GM10248 (cell line): ENCODE results near the gene TMEM87B.
"Not testable (repeated sequence)": the region's sequence is repeated elsewhere in the genome, so short reads cannot be mapped to it uniquely, and the experiment has no call there.

Experiments
- CTCF ChIA-PET: fragments of 300-600 bp; sonication (Branson Sonifier 250); formaldehyde crosslinking; extraction: SDS; loops from one replicate; lab custom pipeline; 2021; ENCODE audit warnings: antibody characterized with exemption; lab: Yijun Ruan, JAX
- POLR2A ChIA-PET: fragments of 350-650 bp; sonication (Branson Sonifier 250); formaldehyde crosslinking; extraction: SDS; loops from one replicate; lab custom pipeline; 2020; ENCODE audit warnings: antibody characterized with exemption; lab: Yijun Ruan, JAX
- DNase-seq: peaks from one replicate; pipeline ENCODE4 v3.0.0; 2012; ENCODE audit errors: extremely low spot score
- TF ChIP-seq, protein P1 (sequence below): IDR thresholded peaks from 2 replicates; pipeline ENCODE4 v1.5.1; 2012; ENCODE audit warnings: mild to moderate bottlenecking, low read depth; ENCODE audit errors: extremely low read depth, missing control alignments, control extremely low read depth

Gene TMEM87B

GRCh38 chr2:112035786-112036185, 19.3 kb upstream of the TMEM87B start:
- TF ChIP-seq, protein P1, sequence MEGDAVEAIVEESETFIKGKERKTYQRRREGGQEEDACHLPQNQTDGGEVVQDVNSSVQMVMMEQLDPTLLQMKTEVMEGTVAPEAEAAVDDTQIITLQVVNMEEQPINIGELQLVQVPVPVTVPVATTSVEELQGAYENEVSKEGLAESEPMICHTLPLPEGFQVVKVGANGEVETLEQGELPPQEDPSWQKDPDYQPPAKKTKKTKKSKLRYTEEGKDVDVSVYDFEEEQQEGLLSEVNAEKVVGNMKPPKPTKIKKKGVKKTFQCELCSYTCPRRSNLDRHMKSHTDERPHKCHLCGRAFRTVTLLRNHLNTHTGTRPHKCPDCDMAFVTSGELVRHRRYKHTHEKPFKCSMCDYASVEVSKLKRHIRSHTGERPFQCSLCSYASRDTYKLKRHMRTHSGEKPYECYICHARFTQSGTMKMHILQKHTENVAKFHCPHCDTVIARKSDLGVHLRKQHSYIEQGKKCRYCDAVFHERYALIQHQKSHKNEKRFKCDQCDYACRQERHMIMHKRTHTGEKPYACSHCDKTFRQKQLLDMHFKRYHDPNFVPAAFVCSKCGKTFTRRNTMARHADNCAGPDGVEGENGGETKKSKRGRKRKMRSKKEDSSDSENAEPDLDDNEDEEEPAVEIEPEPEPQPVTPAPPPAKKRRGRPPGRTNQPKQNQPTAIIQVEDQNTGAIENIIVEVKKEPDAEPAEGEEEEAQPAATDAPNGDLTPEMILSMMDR = no peak
- DNase-seq = no peak
- ChIA-PET CTCF (no interaction called here), POLR2A (no interaction called here)

- POLR2A ChIA-PET, DNase-seq: not testable (repeated sequence)
- CTCF ChIA-PET = interaction anchor here (0.7 kb wide), 1 partner anchor 11 kb away, joined by 3 read pairs; no protein-coding TSS in a partner anchor
Measured at GRCh38 chr2:112039556-112039955, 15.5 kb upstream of the TMEM87B start.

DNA sequence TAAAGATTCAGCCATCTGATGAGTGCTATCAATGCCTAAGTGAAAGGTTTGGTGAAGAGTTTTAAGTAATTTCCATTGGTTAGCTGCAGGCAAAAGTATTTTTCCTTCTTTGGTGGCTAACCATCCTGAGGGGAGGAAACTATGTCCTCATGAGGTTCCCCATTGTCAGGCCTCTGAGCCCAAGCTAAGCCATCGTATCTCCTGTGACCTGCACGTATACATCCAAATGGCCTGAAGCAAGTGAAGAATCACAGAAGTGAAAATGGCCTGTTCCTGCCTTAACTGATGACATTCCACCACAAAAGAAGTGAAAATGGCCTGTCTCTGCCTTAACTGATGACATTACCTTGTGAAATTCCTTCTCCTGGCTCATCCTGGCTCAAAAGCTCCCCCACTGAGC, 15.0 kb upstream of the TMEM87B start:
- POLR2A ChIA-PET, DNase-seq: not testable (repeated sequence)
- CTCF ChIA-PET = interaction anchor here (0.7 kb wide), 1 partner anchor 11 kb away, joined by 3 read pairs; no protein-coding TSS in a partner anchor

GRCh38 chr2:112041460-112041859, 13.6 kb upstream of the TMEM87B start:
- DNase-seq, POLR2A ChIA-PET, CTCF ChIA-PET: not testable (repeated sequence)

GRCh38 chr2:112045446-112046014, 9.5 kb upstream of the TMEM87B start:
- DNase-seq = no peak
- ChIA-PET CTCF (interaction anchor here (0.8 to 1.5 kb wide), 2 partner anchors 13 kb away, joined by 3 read pairs; no protein-coding TSS in a partner anchor), POLR2A (no interaction called here)
- TF ChIP-seq, protein P1 = no peak

GRCh38 chr2:112046231-112046630, 8.8 kb upstream of the TMEM87B start:
- ChIA-PET POLR2A (no interaction called here), CTCF (interaction anchor here (4.4 kb wide), 1 partner anchor 159 kb away, joined by 28 read pairs; no protein-coding TSS in a partner anchor)
- DNase-seq = no peak
- TF ChIP-seq, protein P1 = no peak

GRCh38 chr2:112047537-112048235, 7.4 kb upstream of the TMEM87B start:
- POLR2A ChIA-PET = no interaction called here
- no peak for DNase-seq
- TF ChIP-seq, protein P1 = no peak
- CTCF ChIA-PET = interaction anchor here (1.0 to 4.4 kb wide), 9 partner anchors 10 to 432 kb away, joined by 3 to 28 read pairs (median 3); no protein-coding TSS in a partner anchor

DNA sequence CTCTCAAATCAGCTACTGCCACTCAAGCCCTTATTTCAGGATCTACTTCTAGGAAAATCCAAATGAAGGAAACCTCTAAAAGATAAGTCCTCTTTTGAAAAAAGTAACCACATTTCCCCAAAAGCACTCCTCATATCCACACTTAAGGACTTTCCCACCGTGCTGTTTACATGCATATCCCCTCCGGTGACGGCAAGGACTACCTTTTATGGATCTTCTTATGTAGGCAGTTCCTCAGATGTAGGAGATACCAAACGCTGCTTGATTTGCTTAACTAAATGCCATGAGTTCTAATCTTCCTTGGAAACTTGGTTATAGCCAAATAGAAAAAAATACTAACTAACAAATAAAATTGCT, 6.9 kb upstream of the TMEM87B start:
- no peak for DNase-seq
- POLR2A ChIA-PET = no interaction called here
- TF ChIP-seq, protein P1 = no peak
- CTCF ChIA-PET = interaction anchor here (1.0 to 4.4 kb wide), 8 partner anchors 10 to 432 kb away, joined by 3 to 28 read pairs (median 4); no protein-coding TSS in a partner anchor
